ENCODE measurements around the gene HOXD10.

GRCh38 chr2:176125772-176126054 lies 9.1 kb downstream of the HOXD10 start:
- TF ChIP-seq CTCF (conservative IDR thresholded peaks at IDR 0.05; ENCODE audit: low read length): no peak
- TF ChIP-seq EZH2phosphoT487 (IDR thresholded peaks at IDR 0.05; ENCODE audit: borderline replicate concordance, low read depth, low read length): no peak
